ENCODE measurements around the gene OR7G1. TPM values are rescaled to one million over a fixed set of nuclear protein-coding genes. Genes with fewer than 3 reads are reported as not detected.

The OR7G1 gene
- total RNA-seq, 4 donors from 2014 or later = not detected

DNA sequence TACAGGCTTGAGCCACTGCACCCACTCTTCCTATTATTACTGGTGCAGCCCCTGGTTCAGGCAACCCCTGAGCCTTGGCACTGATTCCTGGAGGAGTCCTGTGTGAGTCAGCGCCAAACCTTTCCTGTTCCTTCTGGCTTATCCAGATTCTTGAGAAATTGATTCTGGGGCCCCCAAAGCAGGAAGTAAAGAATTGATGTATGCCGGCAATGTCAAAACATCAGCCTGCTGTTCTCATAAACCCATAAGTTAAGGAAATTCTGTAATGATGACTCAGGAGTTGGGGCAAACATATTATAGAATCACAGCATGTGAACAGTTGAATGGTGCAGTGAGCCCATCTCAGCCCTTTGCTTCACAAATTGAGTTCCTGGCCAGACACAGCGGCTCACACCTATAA lies 12.6 kb upstream of the OR7G1 start:
- no peak overlapping the region for H3K4me3 ChIP-seq
- H3K9me3 ChIP-seq = no peaks in the 10 kb centered on the region
- TF ChIP-seq POLR2A (IDR thresholded peaks at IDR 0.05) = no peak
- TF ChIP-seq, protein P1, sequence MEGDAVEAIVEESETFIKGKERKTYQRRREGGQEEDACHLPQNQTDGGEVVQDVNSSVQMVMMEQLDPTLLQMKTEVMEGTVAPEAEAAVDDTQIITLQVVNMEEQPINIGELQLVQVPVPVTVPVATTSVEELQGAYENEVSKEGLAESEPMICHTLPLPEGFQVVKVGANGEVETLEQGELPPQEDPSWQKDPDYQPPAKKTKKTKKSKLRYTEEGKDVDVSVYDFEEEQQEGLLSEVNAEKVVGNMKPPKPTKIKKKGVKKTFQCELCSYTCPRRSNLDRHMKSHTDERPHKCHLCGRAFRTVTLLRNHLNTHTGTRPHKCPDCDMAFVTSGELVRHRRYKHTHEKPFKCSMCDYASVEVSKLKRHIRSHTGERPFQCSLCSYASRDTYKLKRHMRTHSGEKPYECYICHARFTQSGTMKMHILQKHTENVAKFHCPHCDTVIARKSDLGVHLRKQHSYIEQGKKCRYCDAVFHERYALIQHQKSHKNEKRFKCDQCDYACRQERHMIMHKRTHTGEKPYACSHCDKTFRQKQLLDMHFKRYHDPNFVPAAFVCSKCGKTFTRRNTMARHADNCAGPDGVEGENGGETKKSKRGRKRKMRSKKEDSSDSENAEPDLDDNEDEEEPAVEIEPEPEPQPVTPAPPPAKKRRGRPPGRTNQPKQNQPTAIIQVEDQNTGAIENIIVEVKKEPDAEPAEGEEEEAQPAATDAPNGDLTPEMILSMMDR (IDR thresholded peaks at IDR 0.05) = no peak
- no peaks in the 10 kb centered on the region for H3K27me3 ChIP-seq
- no peaks in the 10 kb centered on the region for H3K36me3 ChIP-seq
- H3K4me1 ChIP-seq = no peaks in the 10 kb centered on the region
- no peak overlapping the region for H3K27ac ChIP-seq
- DNase-seq = no peak

DNA sequence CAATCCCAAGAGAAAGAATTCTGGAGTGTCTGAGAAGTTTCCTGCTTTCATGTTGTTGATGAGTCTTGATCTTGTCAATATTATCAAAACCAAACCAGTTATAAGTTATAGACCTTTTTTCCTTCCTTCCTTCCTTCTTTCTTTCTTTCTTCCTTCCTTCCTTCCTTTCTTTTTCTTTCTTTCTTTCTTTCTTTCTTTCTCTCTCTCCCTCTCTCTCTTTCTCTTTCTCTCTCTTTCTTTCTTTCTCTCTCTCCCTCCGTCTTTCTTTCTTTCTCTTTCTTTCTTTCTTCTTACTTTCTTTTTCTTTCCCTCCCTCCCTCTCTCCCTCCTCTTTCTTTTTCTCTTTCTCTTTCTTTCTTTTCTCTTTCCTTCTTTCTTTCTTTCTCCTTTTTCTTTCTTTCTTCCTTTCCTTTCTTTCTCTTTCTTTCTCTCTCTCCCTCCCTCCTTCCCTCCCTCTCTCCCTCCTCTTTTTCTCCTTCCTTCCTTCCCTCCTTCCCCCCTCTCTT lies 11.4 kb upstream of the OR7G1 start, which contains the start of gene OR7G3:
Gene OR7G3 (minus strand): TSS at position 51 of the 506 bp plus-strand sequence. CDS start 0 bp downstream, at position 51.
- no peaks in the 10 kb centered on the region for H3K9me3 ChIP-seq
- TF ChIP-seq POLR2A (IDR thresholded peaks at IDR 0.05) = no peak
- TF ChIP-seq, protein P1 (IDR thresholded peaks at IDR 0.05) = no peak
- no peak within 1 kb of the TSS for H3K4me3 ChIP-seq
- no peaks in the 10 kb centered on the region for H3K36me3 ChIP-seq
- no peak within 1 kb of the TSS for H3K27ac ChIP-seq
- no peak for DNase-seq
- no peaks in the 10 kb centered on the region for H3K4me1 ChIP-seq
- H3K27me3 ChIP-seq = no peaks in the 10 kb centered on the region

DNA sequence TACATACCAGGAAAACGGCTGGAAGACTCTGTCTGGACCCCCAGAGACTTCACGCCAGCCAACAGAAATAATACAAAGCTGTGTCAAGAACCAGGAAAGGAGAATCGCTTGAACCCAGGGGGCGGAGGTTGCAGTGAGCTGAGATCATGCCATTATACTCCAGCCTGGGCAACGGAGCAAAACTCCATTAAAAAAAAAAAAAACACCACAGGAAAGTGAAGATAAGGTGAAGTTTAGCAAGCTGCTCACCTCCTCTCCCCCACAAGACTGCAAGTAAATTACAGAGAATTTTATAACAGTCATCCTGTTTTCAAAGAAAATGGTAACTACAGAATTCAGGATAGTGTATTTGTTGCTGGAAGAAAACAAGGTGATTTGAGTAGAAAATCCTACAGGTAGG lies 984 bp upstream of the OR7G1 start:
- H3K36me3 ChIP-seq = no peaks in the 10 kb centered on the region
- H3K9me3 ChIP-seq = no peaks in the 10 kb centered on the region
- TF ChIP-seq, protein P1 (IDR thresholded peaks at IDR 0.05) = no peak
- no peak for TF ChIP-seq POLR2A (IDR thresholded peaks at IDR 0.05)
- H3K4me1 ChIP-seq = no peaks in the 10 kb centered on the region
- H3K27ac ChIP-seq = no peak overlapping the region
- no peak overlapping the region for H3K4me3 ChIP-seq
- DNase-seq = no peak
- H3K27me3 ChIP-seq = no peaks in the 10 kb centered on the region

DNA sequence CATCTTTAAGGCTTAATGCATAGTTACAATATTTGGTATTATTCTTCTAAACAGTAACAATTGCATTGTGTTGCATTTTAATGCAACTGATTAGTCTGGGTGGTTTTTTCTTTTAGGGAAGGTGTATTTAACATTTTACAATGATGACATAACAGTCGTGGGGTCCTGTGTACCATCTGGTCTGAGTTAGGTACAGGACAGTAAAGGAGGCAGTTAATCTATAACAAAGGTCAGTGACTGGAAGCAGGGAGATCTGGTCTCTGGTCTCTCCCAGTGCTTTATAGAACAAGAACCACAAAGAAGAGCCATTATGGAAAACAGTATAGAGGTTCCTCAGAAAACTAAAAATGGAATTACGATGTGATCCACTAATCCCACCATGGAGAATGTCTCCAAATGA lies 5.6 kb downstream of the OR7G1 start:
- DNase-seq = no peak
- Histone ChIP-seq H3K4me1 (no peaks in the 10 kb centered on the region), H3K27ac (no peak overlapping the region), H3K36me3 (no peaks in the 10 kb centered on the region), H3K27me3 (no peaks in the 10 kb centered on the region), H3K9me3 (no peaks in the 10 kb centered on the region), H3K4me3 (no peak overlapping the region)
- TF ChIP-seq, protein P1 (IDR thresholded peaks at IDR 0.05) = no peak
- no peak for TF ChIP-seq POLR2A (IDR thresholded peaks at IDR 0.05)

DNA sequence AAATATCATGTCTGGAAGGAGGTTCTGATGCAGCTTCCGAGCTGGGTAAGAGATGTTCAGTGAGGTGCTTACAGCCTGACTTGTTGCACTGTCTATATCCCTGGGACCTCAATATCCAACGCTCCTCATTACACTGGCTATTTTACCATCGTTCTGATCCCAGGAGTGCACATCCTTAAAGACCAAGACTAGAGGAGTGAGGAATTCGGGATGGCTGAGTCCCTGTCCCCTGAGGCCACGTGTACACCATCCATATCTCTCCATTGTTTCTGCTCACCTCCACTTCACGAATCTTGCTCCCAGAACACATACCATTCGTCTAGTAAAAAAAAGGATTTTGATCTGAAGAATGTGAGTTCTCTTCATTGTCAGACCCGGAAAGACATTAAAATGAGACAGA lies 8.2 kb downstream of the OR7G1 start, which contains the start of gene OR7G2:
Gene OR7G2 (minus strand): TSS at position 101 of the 400 bp plus-strand sequence. CDS start 4,232 bp downstream, outside the sequence.
- Histone ChIP-seq H3K4me3 (no peak within 1 kb of the TSS), H3K36me3 (no peaks in the 10 kb centered on the region), H3K4me1 (no peaks in the 10 kb centered on the region), H3K27me3 (no peaks in the 10 kb centered on the region), H3K9me3 (no peaks in the 10 kb centered on the region), H3K27ac (no peak within 1 kb of the TSS)
- TF ChIP-seq, protein P1 (IDR thresholded peaks at IDR 0.05) = no peak
- no peak for TF ChIP-seq POLR2A (IDR thresholded peaks at IDR 0.05)
- no peak for DNase-seq

DNA sequence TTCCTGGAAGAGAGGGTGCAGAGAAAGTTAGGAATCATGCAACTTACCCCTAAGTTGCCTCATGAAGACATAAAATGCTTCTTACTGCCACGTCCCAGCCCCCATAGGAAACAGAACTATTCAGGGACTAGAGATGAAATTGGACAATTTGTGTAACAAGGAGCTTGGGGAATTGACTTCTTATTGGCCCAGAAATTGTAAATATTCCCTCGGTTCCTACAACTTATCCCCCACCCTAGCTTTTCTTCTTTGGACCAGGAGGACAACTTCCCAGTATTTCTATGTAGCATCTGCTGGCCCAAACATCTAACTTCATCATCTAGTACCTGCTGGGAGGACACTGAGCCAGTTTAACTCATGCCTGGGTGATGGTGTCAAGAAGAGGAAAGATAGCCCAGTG lies 28.8 kb downstream of the OR7G1 start, which contains the start of gene OR1M1:
Gene OR1M1 (plus strand): TSS at position 301 of the 400 bp plus-strand sequence. CDS start 6,184 bp downstream, outside the sequence.
- H3K27ac ChIP-seq = no peak within 1 kb of the TSS
- H3K4me1 ChIP-seq = no peaks in the 10 kb centered on the region
- no peak within 1 kb of the TSS for H3K4me3 ChIP-seq
- no peaks in the 10 kb centered on the region for H3K36me3 ChIP-seq
- no peak for DNase-seq
- H3K9me3 ChIP-seq = no peaks in the 10 kb centered on the region
- no peak for TF ChIP-seq POLR2A (IDR thresholded peaks at IDR 0.05)
- TF ChIP-seq, protein P1 (IDR thresholded peaks at IDR 0.05) = no peak
- H3K27me3 ChIP-seq = no peaks in the 10 kb centered on the region
